HepG2 (cell line): ENCODE measurements around the gene CHPF. TPM values are rescaled to one million over a fixed set of nuclear protein-coding genes. Genes with fewer than 3 reads are reported as not detected.

Experiments used
- BATF2 ChIP-seq: sonication (generic); formaldehyde crosslinking; IDR thresholded peaks from 2 replicates; pipeline ENCODE4 v1.8.0; 2022; ENCODE audit warnings: mild to moderate bottlenecking, missing genetic modification reagents, moderate library complexity
- BORCS8-MEF2B ChIP-seq: sonication (generic); formaldehyde crosslinking; IDR thresholded peaks from 2 replicates; pipeline ENCODE4 v1.8.0; 2022; ENCODE audit warnings: mild to moderate bottlenecking, missing genetic modification reagents
- EP300 ChIP-seq, 3 experiments: sonication (generic) in 1 of 3; formaldehyde crosslinking in 1 of 3; IDR thresholded peaks; 2 replicates each; pipeline versions ENCODE4 v1.5.1 to v1.6.1; 2011 to 2020; ENCODE audit warnings: low read depth in 2 of 3, low read length in 2 of 3, borderline replicate concordance in 1 of 3, improper control_type of control experiment in 1 of 3, mild to moderate bottlenecking in 1 of 3, missing genetic modification reagents in 1 of 3, moderate library complexity in 1 of 3
- HINFP ChIP-seq: sonication (generic); formaldehyde crosslinking; IDR thresholded peaks from 2 replicates; pipeline ENCODE4 v1.4.0; 2020; ENCODE audit warnings: low read depth, mild to moderate bottlenecking, missing genetic modification reagents
- HNRNPLL ChIP-seq: fragments of 200-400 bp; formaldehyde crosslinking; IDR thresholded peaks from 2 replicates; pipeline ENCODE4 v1.6.1; 2017; ENCODE audit warnings: mild to moderate bottlenecking, low read depth, low read length; ENCODE audit not compliant: poor library complexity, severe bottlenecking
- MEIS1 ChIP-seq: sonication (generic); formaldehyde crosslinking; IDR thresholded peaks from 2 replicates; pipeline ENCODE4 v1.9.0; 2021; ENCODE audit warnings: mild to moderate bottlenecking, missing genetic modification reagents, moderate library complexity, borderline replicate concordance
- MZF1 ChIP-seq: sonication (generic); formaldehyde crosslinking; IDR thresholded peaks from 2 replicates; pipeline ENCODE4 v1.8.1; 2023; ENCODE audit warnings: mild to moderate bottlenecking, missing genetic modification reagents, borderline replicate concordance
- POGZ ChIP-seq: sonication (generic); formaldehyde crosslinking; IDR thresholded peaks from 2 replicates; pipeline ENCODE4 v1.4.0; 2020; ENCODE audit warnings: mild to moderate bottlenecking, missing genetic modification reagents
- POLR2A ChIP-seq, 2 experiments: IDR thresholded peaks; 2 replicates each; pipeline ENCODE4 v1.6.1; 2011; ENCODE audit warnings: low read depth in 2 of 2, low read length in 2 of 2, mild to moderate bottlenecking in 1 of 2, moderate library complexity in 1 of 2; ENCODE audit not compliant: insufficient read depth in 1 of 2
- REXO4 ChIP-seq: sonication (generic); formaldehyde crosslinking; IDR thresholded peaks from 2 replicates; pipeline ENCODE4 v1.8.0; 2022; ENCODE audit warnings: missing genetic modification reagents, mild to moderate bottlenecking, borderline replicate concordance
- SKIL ChIP-seq: sonication (generic); formaldehyde crosslinking; IDR thresholded peaks from 2 replicates; pipeline ENCODE4 v1.8.0; 2022; ENCODE audit warnings: missing genetic modification reagents, mild to moderate bottlenecking, moderate library complexity, borderline replicate concordance
- ZFP90 ChIP-seq: sonication (generic); formaldehyde crosslinking; IDR thresholded peaks from 2 replicates; pipeline ENCODE4 v1.8.0; 2022; ENCODE audit warnings: missing genetic modification reagents, mild to moderate bottlenecking, inconsistent platforms, borderline replicate concordance
- ZNF335 ChIP-seq: sonication (generic); formaldehyde crosslinking; IDR thresholded peaks from 2 replicates; pipeline ENCODE4 v1.4.0; 2020; ENCODE audit warnings: missing genetic modification reagents
- ZNF792 ChIP-seq: IDR thresholded peaks from 2 replicates; pipeline ENCODE4 v1.6.1; 2016
- polyA plus RNA-seq, 8 experiments: library from polyadenylated mRNA; depleted of rRNA in 3 of 8; stranded (reverse) in 7 of 8; unstranded in 1 of 8; fragments of >200 nt; fragmentation: Illumina TruSeq in 4 of 8; extraction: Trizol in 4 of 8; gene quantifications; 2 replicates each; pipeline versions ENCODE4 v1.2.1 to v1.2.3, GENCODE V29; 2011 to 2016; ENCODE audit warnings: low read depth in 4 of 8, missing spikeins in 1 of 8, mixed read lengths in 1 of 8; ENCODE audit not compliant: insufficient read depth in 1 of 8
- total RNA-seq, 5 experiments: library from RNA; depleted of rRNA; stranded (reverse); fragments of >200 nt; fragmentation: Illumina TruSeq; extraction: Trizol; gene quantifications; 2 replicates each; pipeline ENCODE4 v1.2.3, GENCODE V29; 2016; ENCODE audit warnings: low read depth in 1 of 5
- TF ChIP-seq, protein P1 (sequence below): sonication (generic); formaldehyde crosslinking; IDR thresholded peaks from 2 replicates; pipeline ENCODE4 v1.9.0; 2021; ENCODE audit warnings: missing genetic modification reagents, mild to moderate bottlenecking, borderline replicate concordance
- TF ChIP-seq, protein P2 (sequence below): sonication (generic); formaldehyde crosslinking; IDR thresholded peaks from 2 replicates; pipeline ENCODE4 v1.4.0; 2020; ENCODE audit warnings: missing genetic modification reagents, borderline replicate concordance
- TF ChIP-seq, protein P3 (sequence below): IDR thresholded peaks from 2 replicates; pipeline ENCODE4 v1.6.1; 2016; ENCODE audit warnings: mild to moderate bottlenecking

Gene CHPF
- total and polyA plus RNA-seq, 2 of the 13 experiments (the other 11 are each of a cell fraction or from before 2014, with no cell fraction given) = 79.6 to 111 TPM

GRCh38 chr2:219509780-219510511 is 33.7 kb downstream of the CHPF start (continued):
- TF ChIP-seq, protein P1, sequence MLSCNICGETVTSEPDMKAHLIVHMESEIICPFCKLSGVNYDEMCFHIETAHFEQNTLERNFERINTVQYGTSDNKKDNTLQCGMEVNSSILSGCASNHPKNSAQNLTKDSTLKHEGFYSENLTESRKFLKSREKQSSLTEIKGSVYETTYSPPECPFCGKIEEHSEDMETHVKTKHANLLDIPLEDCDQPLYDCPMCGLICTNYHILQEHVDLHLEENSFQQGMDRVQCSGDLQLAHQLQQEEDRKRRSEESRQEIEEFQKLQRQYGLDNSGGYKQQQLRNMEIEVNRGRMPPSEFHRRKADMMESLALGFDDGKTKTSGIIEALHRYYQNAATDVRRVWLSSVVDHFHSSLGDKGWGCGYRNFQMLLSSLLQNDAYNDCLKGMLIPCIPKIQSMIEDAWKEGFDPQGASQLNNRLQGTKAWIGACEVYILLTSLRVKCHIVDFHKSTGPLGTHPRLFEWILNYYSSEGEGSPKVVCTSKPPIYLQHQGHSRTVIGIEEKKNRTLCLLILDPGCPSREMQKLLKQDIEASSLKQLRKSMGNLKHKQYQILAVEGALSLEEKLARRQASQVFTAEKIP (CRISPR knock-in tag) = no peak
- TF ChIP-seq BORCS8-MEF2B (0 out of 2 replicates have a peak, but pooled peaks have one; percentile 32), EP300 (IDR thresholded peaks at IDR 0.05; ENCODE audit: low read depth in 2 of 2, low read length in 2 of 2) (0 out of 4 replicates have a peak, but pooled peaks of 1 of the 2 experiments have one; percentile 8), EP300 (CRISPR knock-in tag; IDR thresholded peaks at IDR 0.05; ENCODE audit: borderline replicate concordance) (no peak), ZFP90 (CRISPR knock-in tag) (peak; percentile 75; the same call in 1 of the 2 replicates), MZF1 (CRISPR knock-in tag) (0 out of 2 replicates have a peak, but pooled peaks have one; percentile 49), POLR2A (IDR thresholded peaks at IDR 0.05; ENCODE audit: insufficient read depth in 1 of 2, low read depth in 2 of 2, low read length in 2 of 2) (0 out of 4 replicates have a peak, but pooled peaks have one; percentile 3 to 45), ZNF335 (CRISPR knock-in tag) (no peak), REXO4 (CRISPR knock-in tag) (no peak), HNRNPLL (peak; percentile 6), HINFP (CRISPR knock-in tag) (no peak), POGZ (CRISPR knock-in tag) (no peak; the same call in 1 of the 2 replicates), MEIS1 (CRISPR knock-in tag) (no peak), BATF2 (CRISPR knock-in tag) (peak; percentile 46; the same call in 1 of the 2 replicates), ZNF792 (0 out of 2 replicates have a peak, but pooled peaks have one; percentile 34), SKIL (CRISPR knock-in tag) (0 out of 2 replicates have a peak, but pooled peaks have one; percentile 12)
- TF ChIP-seq, protein P2, sequence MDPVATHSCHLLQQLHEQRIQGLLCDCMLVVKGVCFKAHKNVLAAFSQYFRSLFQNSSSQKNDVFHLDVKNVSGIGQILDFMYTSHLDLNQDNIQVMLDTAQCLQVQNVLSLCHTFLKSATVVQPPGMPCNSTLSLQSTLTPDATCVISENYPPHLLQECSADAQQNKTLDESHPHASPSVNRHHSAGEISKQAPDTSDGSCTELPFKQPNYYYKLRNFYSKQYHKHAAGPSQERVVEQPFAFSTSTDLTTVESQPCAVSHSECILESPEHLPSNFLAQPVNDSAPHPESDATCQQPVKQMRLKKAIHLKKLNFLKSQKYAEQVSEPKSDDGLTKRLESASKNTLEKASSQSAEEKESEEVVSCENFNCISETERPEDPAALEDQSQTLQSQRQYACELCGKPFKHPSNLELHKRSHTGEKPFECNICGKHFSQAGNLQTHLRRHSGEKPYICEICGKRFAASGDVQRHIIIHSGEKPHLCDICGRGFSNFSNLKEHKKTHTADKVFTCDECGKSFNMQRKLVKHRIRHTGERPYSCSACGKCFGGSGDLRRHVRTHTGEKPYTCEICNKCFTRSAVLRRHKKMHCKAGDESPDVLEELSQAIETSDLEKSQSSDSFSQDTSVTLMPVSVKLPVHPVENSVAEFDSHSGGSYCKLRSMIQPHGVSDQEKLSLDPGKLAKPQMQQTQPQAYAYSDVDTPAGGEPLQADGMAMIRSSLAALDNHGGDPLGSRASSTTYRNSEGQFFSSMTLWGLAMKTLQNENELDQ (CRISPR knock-in tag) = no peak
- TF ChIP-seq, protein P3, sequence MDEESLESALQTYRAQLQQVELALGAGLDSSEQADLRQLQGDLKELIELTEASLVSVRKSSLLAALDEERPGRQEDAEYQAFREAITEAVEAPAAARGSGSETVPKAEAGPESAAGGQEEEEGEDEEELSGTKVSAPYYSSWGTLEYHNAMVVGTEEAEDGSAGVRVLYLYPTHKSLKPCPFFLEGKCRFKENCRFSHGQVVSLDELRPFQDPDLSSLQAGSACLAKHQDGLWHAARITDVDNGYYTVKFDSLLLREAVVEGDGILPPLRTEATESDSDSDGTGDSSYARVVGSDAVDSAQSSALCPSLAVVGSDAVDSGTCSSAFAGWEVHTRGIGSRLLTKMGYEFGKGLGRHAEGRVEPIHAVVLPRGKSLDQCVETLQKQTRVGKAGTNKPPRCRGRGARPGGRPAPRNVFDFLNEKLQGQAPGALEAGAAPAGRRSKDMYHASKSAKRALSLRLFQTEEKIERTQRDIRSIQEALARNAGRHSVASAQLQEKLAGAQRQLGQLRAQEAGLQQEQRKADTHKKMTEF = peak; percentile 37; the same call in 1 of the 2 replicates
